ENCODE measurements around the gene GREM1. TPM values are rescaled to one million over a fixed set of nuclear protein-coding genes. Genes with fewer than 3 reads are reported as not detected.

The GREM1 gene
- total RNA-seq, 3 donors from 2014 or later (not counting 1 experiment from before 2014, with no cell fraction given): not detected

- Histone ChIP-seq H3K27ac (ENCODE audit: low read length) (no peak overlapping the region), H3K4me1 (ENCODE audit: control insufficient read depth, insufficient read depth, low read length) (peaks cover 13% of the 10 kb centered on the region), H3K27me3 (ENCODE audit: control insufficient read depth, insufficient read depth, low read length) (peaks cover 27% of the 10 kb centered on the region), H3K36me3 (ENCODE audit: control insufficient read depth, insufficient read depth, low read length) (no peaks in the 10 kb centered on the region), H3K4me3 (ENCODE audit: low read length) (no peak overlapping the region), H3K9me3 (ENCODE audit: control insufficient read depth, insufficient read depth, low read length) (no peaks in the 10 kb centered on the region)
- ATAC-seq (no peak), DNase-seq (no peak)
- H3K4me3 Mint-ChIP-seq: no peak overlapping the region
- H3K27ac Mint-ChIP-seq: no peak overlapping the region
- peaks cover 55 to 61% of the 10 kb centered on the region in 2 donors for H3K27me3 Mint-ChIP-seq (ENCODE audit: low read depth in 2 of 2)
- peaks cover 7 to 15% of the 10 kb centered on the region in 2 donors for H3K4me1 Mint-ChIP-seq
- no peak for TF ChIP-seq CTCF (IDR thresholded peaks at IDR 0.05)
- 23% methylated on average over 8 of the region's 13 CpGs for WGBS (ENCODE audit: insufficient coverage)
- H3K36me3 Mint-ChIP-seq: no peaks in the 10 kb centered on the region
- intact Hi-C loops (cut with micrococcal nuclease): no loop called here
- H3K9me3 Mint-ChIP-seq: no peaks in the 10 kb centered on the region
These were observed 1.4 kb upstream of the GREM1 start for GRCh38 chr15:32716216-32716914.

- Mint-ChIP-seq H3K4me1 (peaks cover 7 to 15% of the 10 kb centered on the region in 2 donors), H3K4me3 (no peak overlapping the region), H3K36me3 (no peaks in the 10 kb centered on the region), H3K27ac (no peak overlapping the region), H3K27me3 (ENCODE audit: low read depth in 2 of 2) (peaks cover 53 to 61% of the 10 kb centered on the region in 2 donors), H3K9me3 (no peaks in the 10 kb centered on the region)
- Histone ChIP-seq H3K27me3 (ENCODE audit: control insufficient read depth, insufficient read depth, low read length) (peaks cover 27% of the 10 kb centered on the region), H3K4me1 (ENCODE audit: control insufficient read depth, insufficient read depth, low read length) (peaks cover 13% of the 10 kb centered on the region), H3K9me3 (ENCODE audit: control insufficient read depth, insufficient read depth, low read length) (no peaks in the 10 kb centered on the region), H3K27ac (ENCODE audit: low read length) (no peak overlapping the region), H3K36me3 (ENCODE audit: control insufficient read depth, insufficient read depth, low read length) (no peaks in the 10 kb centered on the region), H3K4me3 (ENCODE audit: low read length) (no peak overlapping the region)
- intact Hi-C loops (cut with micrococcal nuclease): no loop called here
- no peak for DNase-seq
- 2% methylated on average over 21 of the region's 21 CpGs for WGBS (ENCODE audit: insufficient coverage)
- no peak for TF ChIP-seq CTCF (IDR thresholded peaks at IDR 0.05)
- no peak for ATAC-seq
These were observed 834 bp upstream of the GREM1 start for GRCh38 chr15:32716915-32717425.

- peaks cover 13% of the 10 kb centered on the region for H3K4me1 ChIP-seq (ENCODE audit: control insufficient read depth, insufficient read depth, low read length)
- Mint-ChIP-seq H3K36me3 (no peaks in the 10 kb centered on the region), H3K27me3 (ENCODE audit: low read depth in 2 of 2) (peaks cover 56 to 70% of the 10 kb centered on the region in 2 donors), H3K9me3 (no peaks in the 10 kb centered on the region), H3K4me3 (no peak overlapping the region), H3K4me1 (peaks cover 7 to 15% of the 10 kb centered on the region in 2 donors), H3K27ac (no peak overlapping the region)
- WGBS (ENCODE audit: insufficient coverage): 5% methylated on average over 60 of the region's 60 CpGs
- no peaks in the 10 kb centered on the region for H3K36me3 ChIP-seq (ENCODE audit: control insufficient read depth, insufficient read depth, low read length)
- intact Hi-C loops (cut with micrococcal nuclease): no loop called here
- no peak overlapping the region for H3K27ac ChIP-seq (ENCODE audit: low read length)
- H3K4me3 ChIP-seq (ENCODE audit: low read length): no peak overlapping the region
- H3K9me3 ChIP-seq (ENCODE audit: control insufficient read depth, insufficient read depth, low read length): no peaks in the 10 kb centered on the region
- ATAC-seq (no peak), DNase-seq (no peak)
- TF ChIP-seq CTCF (IDR thresholded peaks at IDR 0.05): no peak
- peaks cover 27% of the 10 kb centered on the region for H3K27me3 ChIP-seq (ENCODE audit: control insufficient read depth, insufficient read depth, low read length)
These were observed 520 bp downstream of the GREM1 start for GRCh38 chr15:32718227-32718820.

Data from natural killer cell (primary cell).